ENCODE data around the gene SPATA32.

SPATA32 gene

GRCh38 chr17:45228763-45229539, 32.9 kb downstream of the SPATA32 start:
- peak; percentile 67 for DNase-seq (ENCODE audit: low read depth)

- DNase-seq (ENCODE audit: low read depth): no peak
These were observed 33.8 kb downstream of the SPATA32 start for GRCh38 chr17:45227926-45228762.

- no peak for DNase-seq (ENCODE audit: low read depth)
These were observed 34.6 kb downstream of the SPATA32 start for GRCh38 chr17:45227101-45227925.

- DNase-seq (ENCODE audit: low read depth): no peak
These were observed 35.3 kb downstream of the SPATA32 start for GRCh38 chr17:45226576-45226975.

- DNase-seq (ENCODE audit: low read depth): peak; percentile 90
These were observed 35.8 kb downstream of the SPATA32 start for GRCh38 chr17:45225964-45226530.

- DNase-seq (ENCODE audit: low read depth): no peak
These were observed 36.7 kb downstream of the SPATA32 start for GRCh38 chr17:45225051-45225700.

GRCh38 chr17:45224671-45225050, 37.2 kb downstream of the SPATA32 start:
- no peak for DNase-seq (ENCODE audit: low read depth)

- DNase-seq (ENCODE audit: low read depth): no peak
These were observed 38.1 kb downstream of the SPATA32 start for GRCh38 chr17:45223539-45224528.

- no peak for DNase-seq (ENCODE audit: low read depth)
These were observed 38.8 kb downstream of the SPATA32 start for GRCh38 chr17:45222996-45223538.

- no peak for DNase-seq (ENCODE audit: low read depth)
These were observed 39.5 kb downstream of the SPATA32 start for GRCh38 chr17:45222289-45222995.

- DNase-seq (ENCODE audit: low read depth): no peak
These were observed 39.9 kb downstream of the SPATA32 start for GRCh38 chr17:45222014-45222288.

- DNase-seq (ENCODE audit: low read depth): no peak
These were observed 40.5 kb downstream of the SPATA32 start, which contains the start of gene FMNL1 for GRCh38 chr17:45221081-45222013. Gene FMNL1, plus strand, starts transcription at chr17:45221885. Its CDS starts 240 bp downstream, at chr17:45222125.

GRCh38 chr17:45220079-45220478, 41.8 kb downstream of the SPATA32 start:
- no peak for DNase-seq (ENCODE audit: low read depth)

GRCh38 chr17:45218895-45219661, 42.8 kb downstream of the SPATA32 start:
- DNase-seq (ENCODE audit: low read depth): peak; percentile 87
